ENCODE data around the gene ZBTB33.

ZBTB33 gene

GRCh38 chrX:120260369-120260768, 9.8 kb downstream of the ZBTB33 start:
- DNase-seq (ENCODE audit: low read depth): no peak
- no peak overlapping the region for H3K4me3 ChIP-seq (ENCODE audit: low read depth, low read length)

GRCh38 chrX:120262859-120263708, 12.5 kb downstream of the ZBTB33 start:
- no peak overlapping the region for H3K4me3 ChIP-seq (ENCODE audit: low read depth, low read length)
- no peak for DNase-seq (ENCODE audit: low read depth)

- no peak for DNase-seq (ENCODE audit: low read depth)
- H3K4me3 ChIP-seq (ENCODE audit: low read depth, low read length): no peak overlapping the region
Observed at GRCh38 chrX:120264341-120264740, 13.7 kb downstream of the ZBTB33 start.

DNA sequence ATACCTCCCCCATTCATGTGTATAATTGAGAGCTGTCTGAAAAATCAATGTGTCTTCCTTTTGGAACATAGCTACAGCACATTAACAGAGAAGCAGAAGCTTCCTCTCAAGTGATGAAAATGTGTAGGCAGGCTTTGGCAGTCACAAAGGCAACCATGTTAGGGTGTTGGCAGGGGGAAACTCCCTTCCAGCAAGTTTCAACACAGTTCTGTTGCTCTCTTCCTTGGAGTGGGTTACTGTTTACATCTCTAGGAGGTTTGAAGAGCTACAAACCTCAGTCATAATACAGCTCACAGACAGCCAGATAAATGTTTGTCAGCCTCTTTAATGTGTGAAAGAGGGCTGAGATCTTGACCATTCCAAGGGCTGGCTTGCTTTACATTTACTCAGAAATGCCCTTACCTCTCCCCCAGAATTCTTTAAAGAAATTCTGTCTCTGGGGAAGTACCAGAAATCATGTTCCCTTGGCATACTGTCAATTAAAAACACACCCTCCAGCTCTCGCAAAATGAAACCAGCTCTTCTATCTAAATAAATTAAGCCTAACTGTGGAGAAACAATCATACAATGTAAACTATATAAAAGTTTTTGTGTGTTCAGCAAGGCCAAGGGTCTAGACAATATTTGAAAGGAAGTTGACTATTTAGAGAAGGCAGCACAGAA, 18.9 kb downstream of the ZBTB33 start:
- DNase-seq (ENCODE audit: low read depth): peak; percentile 13

DNA sequence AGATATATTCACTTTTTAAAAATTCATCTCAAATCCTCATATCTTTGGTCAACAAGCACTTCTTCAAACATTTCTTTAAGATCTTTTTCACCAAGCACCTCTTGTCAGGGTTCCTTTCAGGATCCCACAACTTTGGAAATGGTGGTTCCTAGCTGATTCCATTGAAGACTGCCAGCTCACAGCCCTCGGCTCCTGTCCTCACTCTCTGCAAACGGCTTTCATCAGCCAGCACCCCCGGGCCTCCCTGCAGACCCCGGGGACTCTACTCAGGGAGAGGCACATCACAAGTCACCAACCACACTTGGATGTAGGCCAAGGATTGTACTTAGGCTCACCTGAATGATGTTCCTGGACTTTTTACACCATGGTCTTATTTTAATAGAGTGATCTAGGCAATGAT, 20.0 kb downstream of the ZBTB33 start:
- no peak overlapping the region for H3K4me3 ChIP-seq (ENCODE audit: low read depth, low read length)
- no peak for DNase-seq (ENCODE audit: low read depth)

More for the DNA sequence above, 18.9 kb downstream of the ZBTB33 start:
- no peak overlapping the region for H3K4me3 ChIP-seq (ENCODE audit: low read depth, low read length)

DNA sequence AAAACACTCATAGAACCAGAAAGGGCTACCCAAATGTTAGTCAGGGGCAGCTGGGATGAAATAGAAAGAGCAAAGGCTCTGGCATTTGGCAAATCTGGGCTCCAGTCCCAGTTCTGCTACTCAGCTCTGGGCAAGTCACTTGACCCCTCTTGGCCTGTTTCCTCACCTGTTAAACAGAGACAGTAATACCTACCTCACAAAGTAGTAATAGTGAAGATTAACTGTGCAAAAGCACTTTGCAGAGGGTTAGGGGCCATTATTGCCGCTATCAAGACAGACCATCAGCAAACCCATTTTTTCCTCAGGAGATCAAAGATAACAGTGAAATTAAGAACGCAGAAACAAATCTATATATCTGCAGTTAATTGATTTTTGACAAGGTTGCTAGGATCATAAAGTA, 20.6 kb downstream of the ZBTB33 start:
- no peak overlapping the region for H3K4me3 ChIP-seq (ENCODE audit: low read depth, low read length)
- no peak for DNase-seq (ENCODE audit: low read depth)

DNA sequence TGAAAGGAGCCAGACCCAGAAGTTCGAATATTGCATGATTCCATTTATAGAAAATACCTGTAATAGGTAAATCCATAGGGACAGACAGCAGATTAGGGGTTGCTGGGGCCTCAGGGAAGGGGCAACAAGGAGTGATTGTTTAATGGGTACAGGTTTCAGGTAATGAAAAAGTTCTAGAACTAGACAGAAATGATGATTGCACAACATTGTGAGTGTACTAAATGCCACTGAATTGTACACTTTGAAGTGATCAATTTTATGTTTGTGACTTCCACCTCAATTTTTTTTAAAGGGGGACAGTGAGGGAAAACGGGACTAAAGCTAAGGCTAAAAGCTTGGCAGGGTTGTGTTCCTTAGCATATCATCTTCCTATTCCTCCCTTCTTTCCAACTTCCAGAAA, 23.5 kb downstream of the ZBTB33 start:
- H3K4me3 ChIP-seq (ENCODE audit: low read depth, low read length): no peak overlapping the region
- DNase-seq (ENCODE audit: low read depth): no peak

- H3K4me3 ChIP-seq (ENCODE audit: low read depth, low read length): no peak overlapping the region
- DNase-seq (ENCODE audit: low read depth): no peak
Observed at GRCh38 chrX:120274958-120275357, 24.3 kb downstream of the ZBTB33 start.

DNA sequence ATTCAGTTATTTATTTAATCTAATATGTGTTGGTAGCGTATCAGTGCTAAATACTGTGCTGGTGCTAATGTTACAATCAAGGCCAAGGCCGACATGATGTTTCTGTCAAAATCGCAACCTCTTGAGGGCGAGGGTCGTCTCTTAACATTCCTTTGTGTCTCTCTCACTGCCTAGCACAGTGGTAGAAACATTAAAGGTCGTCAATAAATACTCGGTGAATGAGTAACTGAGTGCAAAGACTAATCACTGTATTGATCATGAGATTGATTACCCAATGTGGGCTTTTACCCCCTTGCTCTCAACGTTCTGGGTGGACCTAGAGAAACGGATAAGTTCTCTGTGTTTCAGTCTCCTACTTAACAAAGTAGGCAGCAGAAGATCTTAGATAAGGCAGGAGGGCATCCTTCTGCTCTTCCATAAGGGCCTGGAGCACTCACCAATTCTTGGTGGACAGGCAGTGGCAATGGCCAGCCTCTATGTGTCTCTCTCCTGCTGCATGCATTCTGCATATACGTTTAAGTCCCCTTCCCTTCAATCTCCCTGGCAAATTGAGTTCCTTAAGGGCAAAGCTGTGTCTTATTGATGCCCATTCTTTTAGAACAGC, 30.5 kb downstream of the ZBTB33 start:
- no peak for DNase-seq (ENCODE audit: low read depth)
- H3K4me3 ChIP-seq (ENCODE audit: low read depth, low read length): no peak overlapping the region

GRCh38 chrX:120281761-120282160, 31.1 kb downstream of the ZBTB33 start:
- DNase-seq (ENCODE audit: low read depth): no peak
- no peak overlapping the region for H3K4me3 ChIP-seq (ENCODE audit: low read depth, low read length)

DNA sequence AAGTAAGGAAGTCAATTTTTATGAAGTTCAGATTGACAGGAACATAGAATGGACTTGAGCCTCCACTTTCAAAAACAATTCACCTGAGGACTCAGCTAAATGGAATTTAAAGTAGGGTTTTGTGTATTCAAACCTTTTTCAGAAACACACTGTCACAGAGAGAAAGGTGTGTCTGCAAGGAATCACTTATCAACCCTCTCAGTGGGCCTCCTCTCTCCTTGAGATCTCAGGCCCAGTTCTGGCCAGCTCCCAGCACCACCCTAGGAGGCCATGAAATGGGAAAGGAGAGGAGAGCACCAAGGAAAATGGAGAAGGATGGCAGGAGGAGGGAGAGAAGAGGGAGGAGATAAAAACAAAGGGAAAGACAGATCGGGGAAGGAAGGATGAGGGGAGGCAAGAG, 32.1 kb downstream of the ZBTB33 start:
- H3K4me3 ChIP-seq (ENCODE audit: low read depth, low read length): no peak overlapping the region
- no peak for DNase-seq (ENCODE audit: low read depth)

GRCh38 chrX:120286733-120287512, 36.3 kb downstream of the ZBTB33 start:
- DNase-seq (ENCODE audit: low read depth): no peak
- no peak overlapping the region for H3K4me3 ChIP-seq (ENCODE audit: low read depth, low read length)

GRCh38 chrX:120287513-120288112, 37.0 kb downstream of the ZBTB33 start:
- H3K4me3 ChIP-seq (ENCODE audit: low read depth, low read length): no peak overlapping the region
- no peak for DNase-seq (ENCODE audit: low read depth)

DNA sequence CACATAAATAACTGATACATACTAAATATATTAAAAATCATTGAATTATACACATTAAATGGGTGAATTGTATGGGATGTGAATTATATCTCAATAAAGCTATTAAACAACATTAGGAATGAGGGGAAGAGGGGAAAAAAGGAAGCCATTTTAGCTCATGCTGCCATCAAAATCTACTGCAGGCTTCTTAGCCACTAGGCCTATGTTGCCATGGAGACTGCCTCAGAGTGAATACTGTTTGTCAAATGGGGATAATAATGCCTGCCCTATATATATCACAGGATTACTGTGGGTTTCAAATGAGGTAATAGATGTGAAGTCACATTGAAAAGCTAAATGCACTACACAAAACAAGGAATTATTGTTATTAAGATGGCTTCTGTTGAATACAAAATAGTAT, 39.5 kb downstream of the ZBTB33 start:
- DNase-seq (ENCODE audit: low read depth): no peak

GRCh38 chrX:120291211-120291610, 40.6 kb downstream of the ZBTB33 start:
- no peak overlapping the region for H3K4me3 ChIP-seq (ENCODE audit: low read depth, low read length)
- DNase-seq (ENCODE audit: low read depth): no peak

More for the DNA sequence above, 39.5 kb downstream of the ZBTB33 start:
- H3K4me3 ChIP-seq (ENCODE audit: low read depth, low read length): no peak overlapping the region

GRCh38 chrX:120293015-120293414, 42.4 kb downstream of the ZBTB33 start:
- no peak overlapping the region for H3K4me3 ChIP-seq (ENCODE audit: low read depth, low read length)
- no peak for DNase-seq (ENCODE audit: low read depth)

GRCh38 chrX:120294651-120295050, 44.0 kb downstream of the ZBTB33 start:
- no peak for DNase-seq (ENCODE audit: low read depth)
- H3K4me3 ChIP-seq (ENCODE audit: low read depth, low read length): no peak overlapping the region

GRCh38 chrX:120297923-120298322, 47.3 kb downstream of the ZBTB33 start:
- no peak for DNase-seq (ENCODE audit: low read depth)
- H3K4me3 ChIP-seq (ENCODE audit: low read depth, low read length): no peak overlapping the region

- DNase-seq (ENCODE audit: low read depth): no peak
- no peak overlapping the region for H3K4me3 ChIP-seq (ENCODE audit: low read depth, low read length)
Observed at GRCh38 chrX:120299928-120300327, 49.3 kb downstream of the ZBTB33 start.
